Spleen (tissue), 7 donors: ENCODE data around the gene ME1.

Experiments used
- POLR2AphosphoS5 ChIP-seq, 3 donors: sonication (generic); formaldehyde crosslinking; IDR thresholded peaks; one replicate each; pipeline ENCODE4 v1.5.1; 2017; ENCODE audit warnings: antibody characterized with exemption in 3 of 3
- TF ChIP-seq, protein P1 (sequence below), 11 experiments: fragments of 200-600 bp in 7 of 11; fragments of 450-650 bp in 4 of 11; sonication (generic) in 4 of 11; IDR thresholded peaks in 8 of 11; conservative IDR thresholded peaks in 3 of 11; 1 replicate in 7 of 11; 2 replicates in 4 of 11; pipeline versions ENCODE4 v1.4.0 to v1.8.0; 2016 to 2021; ENCODE audit warnings: antibody characterized with exemption in 11 of 11, inconsistent platforms in 4 of 11, mild to moderate bottlenecking in 1 of 11
- donor health status: DM: no; HTN: no; CAD: no; lungs with moderate emphysema.
- donor health status: DM: no; HTN: no; CAD: no.
- donor health status: DM: no; HTN: no; CAD: no.

DNA sequence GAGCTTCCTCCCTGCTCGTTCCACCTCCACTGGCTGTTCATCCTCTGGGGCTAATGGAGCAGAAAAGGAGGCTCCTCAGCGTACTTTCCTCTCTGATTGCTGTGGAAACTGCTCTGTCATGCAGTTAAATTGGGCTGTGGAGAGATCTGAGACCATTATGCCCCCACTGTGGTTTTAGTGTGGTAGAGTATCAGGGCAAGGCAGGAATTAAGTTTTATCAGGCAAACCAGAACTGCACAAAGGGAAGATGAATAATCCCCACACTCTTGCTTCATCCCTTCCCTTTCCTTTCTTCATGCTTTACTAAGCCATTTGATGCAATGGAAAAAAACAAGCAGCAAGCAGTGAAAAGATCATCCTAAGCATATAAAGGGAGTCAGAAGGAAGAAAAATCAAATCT lies 11.9 kb upstream of the ME1 start:
- TF ChIP-seq, protein P1, sequence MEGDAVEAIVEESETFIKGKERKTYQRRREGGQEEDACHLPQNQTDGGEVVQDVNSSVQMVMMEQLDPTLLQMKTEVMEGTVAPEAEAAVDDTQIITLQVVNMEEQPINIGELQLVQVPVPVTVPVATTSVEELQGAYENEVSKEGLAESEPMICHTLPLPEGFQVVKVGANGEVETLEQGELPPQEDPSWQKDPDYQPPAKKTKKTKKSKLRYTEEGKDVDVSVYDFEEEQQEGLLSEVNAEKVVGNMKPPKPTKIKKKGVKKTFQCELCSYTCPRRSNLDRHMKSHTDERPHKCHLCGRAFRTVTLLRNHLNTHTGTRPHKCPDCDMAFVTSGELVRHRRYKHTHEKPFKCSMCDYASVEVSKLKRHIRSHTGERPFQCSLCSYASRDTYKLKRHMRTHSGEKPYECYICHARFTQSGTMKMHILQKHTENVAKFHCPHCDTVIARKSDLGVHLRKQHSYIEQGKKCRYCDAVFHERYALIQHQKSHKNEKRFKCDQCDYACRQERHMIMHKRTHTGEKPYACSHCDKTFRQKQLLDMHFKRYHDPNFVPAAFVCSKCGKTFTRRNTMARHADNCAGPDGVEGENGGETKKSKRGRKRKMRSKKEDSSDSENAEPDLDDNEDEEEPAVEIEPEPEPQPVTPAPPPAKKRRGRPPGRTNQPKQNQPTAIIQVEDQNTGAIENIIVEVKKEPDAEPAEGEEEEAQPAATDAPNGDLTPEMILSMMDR (IDR thresholded peaks at IDR 0.05 in 8 of 11, conservative IDR thresholded peaks at IDR 0.05 in 3 of 11): no peak
- no peak for TF ChIP-seq POLR2AphosphoS5 (IDR thresholded peaks at IDR 0.05)
